Measurements from ENCODE around the gene FAM184A. TPM values are rescaled to one million over a fixed set of nuclear protein-coding genes. Genes with fewer than 3 reads are reported as not detected.

Gene FAM184A
- total RNA-seq, 4 donors from 2014 or later, result 19.3 to 37.1 (median 21.3) TPM

DNA sequence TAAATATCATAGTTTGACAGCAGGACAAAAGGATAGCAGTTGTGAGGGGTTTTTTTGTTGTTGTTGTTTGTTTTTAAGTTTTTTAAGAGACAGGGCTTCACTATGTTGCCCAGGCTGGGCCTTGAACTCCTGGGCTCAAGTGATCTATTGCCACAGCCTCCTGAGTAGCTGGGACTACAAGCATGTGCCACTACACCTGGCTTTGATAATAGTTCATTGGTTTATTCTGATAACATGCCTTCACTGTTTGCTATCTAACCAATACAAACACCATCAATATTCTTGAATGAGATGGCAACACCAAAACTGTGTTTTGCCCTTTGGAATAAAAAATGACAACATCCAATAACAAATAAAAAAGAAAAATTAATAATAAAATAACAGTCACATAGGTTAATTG lies 41.2 kb downstream of the FAM184A start:
- intact Hi-C loops (cut with DNase I), result no loop called here
- no peak for TF ChIP-seq POLR2A (IDR thresholded peaks at IDR 0.05)
- TF ChIP-seq, protein P1, sequence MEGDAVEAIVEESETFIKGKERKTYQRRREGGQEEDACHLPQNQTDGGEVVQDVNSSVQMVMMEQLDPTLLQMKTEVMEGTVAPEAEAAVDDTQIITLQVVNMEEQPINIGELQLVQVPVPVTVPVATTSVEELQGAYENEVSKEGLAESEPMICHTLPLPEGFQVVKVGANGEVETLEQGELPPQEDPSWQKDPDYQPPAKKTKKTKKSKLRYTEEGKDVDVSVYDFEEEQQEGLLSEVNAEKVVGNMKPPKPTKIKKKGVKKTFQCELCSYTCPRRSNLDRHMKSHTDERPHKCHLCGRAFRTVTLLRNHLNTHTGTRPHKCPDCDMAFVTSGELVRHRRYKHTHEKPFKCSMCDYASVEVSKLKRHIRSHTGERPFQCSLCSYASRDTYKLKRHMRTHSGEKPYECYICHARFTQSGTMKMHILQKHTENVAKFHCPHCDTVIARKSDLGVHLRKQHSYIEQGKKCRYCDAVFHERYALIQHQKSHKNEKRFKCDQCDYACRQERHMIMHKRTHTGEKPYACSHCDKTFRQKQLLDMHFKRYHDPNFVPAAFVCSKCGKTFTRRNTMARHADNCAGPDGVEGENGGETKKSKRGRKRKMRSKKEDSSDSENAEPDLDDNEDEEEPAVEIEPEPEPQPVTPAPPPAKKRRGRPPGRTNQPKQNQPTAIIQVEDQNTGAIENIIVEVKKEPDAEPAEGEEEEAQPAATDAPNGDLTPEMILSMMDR (IDR thresholded peaks at IDR 0.05), result no peak
- Histone ChIP-seq H3K36me3 (no peaks in the 10 kb centered on the region), H3K9me3 (no peaks in the 10 kb centered on the region), H3K4me1 (peaks cover 0 to 15% of the 10 kb centered on the region in 2 donors), H3K27me3 (no peaks in the 10 kb centered on the region), H3K27ac (no peak overlapping the region), H3K4me3 (replicated peaks in 1 of 3) (no peak overlapping the region)
- DNase-seq, result no peak

DNA sequence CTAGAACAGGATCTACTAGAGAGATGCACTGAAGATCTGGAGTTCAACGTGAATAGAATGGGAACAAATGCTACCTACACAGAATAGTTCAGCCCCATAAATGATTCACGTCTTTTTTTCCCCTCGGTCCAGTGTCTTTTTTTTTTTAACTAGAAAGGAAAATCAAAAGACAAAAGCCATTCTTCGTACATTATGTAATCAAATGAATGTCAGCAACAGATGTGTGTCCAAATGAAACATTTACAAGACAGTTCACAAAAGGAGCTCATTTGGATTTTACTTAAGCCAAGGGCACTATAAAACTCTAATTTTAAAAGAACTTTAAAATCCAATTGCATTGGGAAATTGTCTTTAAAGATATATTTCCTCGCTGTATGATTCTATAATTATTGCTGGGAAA lies 42.4 kb downstream of the FAM184A start:
- peaks cover 0 to 15% of the 10 kb centered on the region in 2 donors for H3K4me1 ChIP-seq
- 71 to 74% methylated on average over 5 of the region's 5 CpGs for whole genome bisulfite sequencing, 2 donors
- H3K4me3 ChIP-seq (replicated peaks in 1 of 3), result no peak overlapping the region
- no peak overlapping the region for H3K27ac ChIP-seq
- H3K27me3 ChIP-seq, result no peaks in the 10 kb centered on the region
- H3K9me3 ChIP-seq, result no peaks in the 10 kb centered on the region
- no peak for DNase-seq
- intact Hi-C loops (cut with DNase I), result no loop called here
- no peak for TF ChIP-seq POLR2A (IDR thresholded peaks at IDR 0.05)
- TF ChIP-seq, protein P1 (IDR thresholded peaks at IDR 0.05), result no peak
- H3K36me3 ChIP-seq, result no peaks in the 10 kb centered on the region

DNA sequence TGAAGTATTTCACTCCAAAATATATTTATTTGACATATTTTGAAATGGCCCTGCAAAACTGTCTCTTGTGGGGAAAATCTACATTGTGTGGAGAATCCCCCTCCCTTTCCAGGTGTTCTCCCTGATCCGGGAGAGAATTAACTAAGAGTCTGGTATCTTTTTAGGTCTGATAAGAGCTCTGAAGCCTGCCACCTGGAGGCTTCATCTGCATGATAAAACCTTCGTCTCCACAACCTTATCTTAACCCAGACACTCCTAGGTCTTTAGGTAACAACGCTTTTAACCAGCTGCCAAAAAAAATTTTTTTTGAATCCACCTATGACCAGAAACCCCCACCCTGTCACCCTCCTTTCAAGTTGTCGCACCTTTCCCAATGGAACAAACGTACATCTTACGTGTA lies 43.0 kb downstream of the FAM184A start:
- H3K4me1 ChIP-seq, result peaks cover 0 to 13% of the 10 kb centered on the region in 2 donors
- no peaks in the 10 kb centered on the region for H3K9me3 ChIP-seq
- intact Hi-C loops (cut with DNase I), result no loop called here
- WGBS, 2 donors, result 69 to 73% methylated on average over 6 of the region's 6 CpGs
- no peak overlapping the region for H3K4me3 ChIP-seq (replicated peaks in 1 of 3)
- H3K36me3 ChIP-seq, result no peaks in the 10 kb centered on the region
- no peak for DNase-seq
- no peaks in the 10 kb centered on the region for H3K27me3 ChIP-seq
- peak overlapping the region in 1 of 3 donors; percentile 37 for H3K27ac ChIP-seq
- TF ChIP-seq, protein P1 (IDR thresholded peaks at IDR 0.05), result no peak
- TF ChIP-seq POLR2A (IDR thresholded peaks at IDR 0.05), result no peak

DNA sequence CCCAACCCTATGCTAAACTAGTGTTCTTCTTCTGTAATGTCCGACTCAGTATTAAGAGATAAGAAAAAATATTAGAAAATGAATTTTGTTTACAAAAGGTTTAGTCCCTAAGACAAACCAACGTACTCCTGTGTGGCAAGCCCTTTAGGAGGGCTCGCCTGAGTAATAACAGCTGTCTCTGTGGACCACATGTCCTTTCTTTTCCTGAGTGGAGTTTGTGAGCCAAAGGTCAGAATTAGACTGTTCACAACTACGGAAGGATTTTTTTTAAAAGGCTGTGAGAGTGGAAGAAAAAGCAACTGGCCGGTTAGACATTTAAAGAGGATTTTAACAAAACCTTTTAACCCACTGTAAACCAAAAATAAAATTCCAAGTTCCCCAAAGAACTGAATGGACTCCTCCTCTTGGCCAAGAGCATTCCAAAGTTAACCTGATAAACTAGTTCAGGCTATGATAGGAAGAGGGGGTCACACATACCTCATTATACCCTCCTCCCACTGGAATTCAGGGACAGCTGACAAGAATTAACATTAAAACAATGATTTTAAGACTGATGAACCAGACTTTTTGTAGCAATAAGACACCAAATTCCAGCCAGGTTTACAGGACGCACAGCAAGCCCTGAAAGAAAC lies 43.5 kb downstream of the FAM184A start:
- DNase-seq, result peak; percentile 10
- Histone ChIP-seq H3K4me3 (replicated peaks in 1 of 3) (no peak overlapping the region), H3K9me3 (no peaks in the 10 kb centered on the region), H3K36me3 (no peaks in the 10 kb centered on the region), H3K4me1 (peaks cover 0 to 10% of the 10 kb centered on the region in 2 donors), H3K27ac (peak overlapping the region in 1 of 3 donors; percentile 37), H3K27me3 (no peaks in the 10 kb centered on the region)
- TF ChIP-seq, protein P1 (IDR thresholded peaks at IDR 0.05), result no peak
- no peak for TF ChIP-seq POLR2A (IDR thresholded peaks at IDR 0.05)
- 33 to 34% methylated on average over 6 of the region's 6 CpGs for WGBS, 2 donors
- intact Hi-C loops (cut with DNase I), result no loop called here

DNA sequence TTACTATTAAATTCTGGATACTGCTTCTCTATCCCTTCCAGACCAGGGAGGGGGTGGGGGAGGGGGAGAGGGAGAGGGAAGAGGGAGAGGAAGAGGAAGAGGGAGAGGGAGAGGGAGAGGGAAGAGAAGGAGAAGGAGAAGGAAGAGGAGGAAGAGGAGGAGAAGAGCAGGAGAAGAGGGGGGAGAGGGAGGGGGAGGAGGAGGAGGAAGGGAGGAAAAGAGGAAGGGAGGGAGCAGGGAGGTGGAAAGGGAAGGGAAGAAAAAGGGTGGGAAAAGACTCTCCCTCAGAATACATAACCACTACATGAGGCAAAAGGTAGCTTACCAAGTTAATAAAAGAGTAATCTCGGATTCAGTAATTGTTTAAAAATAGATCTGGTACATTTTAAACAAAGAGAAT lies 46.0 kb downstream of the FAM184A start:
- DNase-seq, result no peak
- TF ChIP-seq POLR2A (IDR thresholded peaks at IDR 0.05), result no peak
- TF ChIP-seq, protein P1 (IDR thresholded peaks at IDR 0.05), result no peak
- Histone ChIP-seq H3K36me3 (no peaks in the 10 kb centered on the region), H3K27ac (no peak overlapping the region), H3K9me3 (no peaks in the 10 kb centered on the region), H3K4me1 (peaks cover 0 to 10% of the 10 kb centered on the region in 2 donors), H3K4me3 (replicated peaks in 1 of 3) (no peak overlapping the region), H3K27me3 (no peaks in the 10 kb centered on the region)
- WGBS, 2 donors, result 81 to 94% methylated on average over 1 of the region's 1 CpG
- intact Hi-C loops (cut with DNase I), result no loop called here
